Breast epithelium (tissue), 4 donors: ENCODE measurements around the gene TRPC4AP. TPM values are rescaled to one million over a fixed set of nuclear protein-coding genes. Genes with fewer than 3 reads are reported as not detected.
"Not testable (repeated sequence)": the region's sequence is repeated elsewhere in the genome, so short reads cannot be mapped to it uniquely, and the experiment has no call there.

Experiments
- DNase-seq, 2 donors: peaks; one replicate each; pipeline ENCODE4 v3.0.0-alpha.2; 2019; ENCODE audit warnings: low spot score in 2 of 2
- H3K27ac ChIP-seq, 2 donors: fragments of 200-600 bp; sonication (generic) in 1 of 2; one replicate each; pipeline ENCODE4 v1.5.1; 2016 to 2019; ENCODE audit warnings: mild to moderate bottlenecking in 1 of 2
- H3K27me3 ChIP-seq, 2 donors: fragments of 200-600 bp; sonication (generic) in 1 of 2; one replicate each; pipeline versions ENCODE4 v1.5.1 to v1.6.0; 2017 to 2019; ENCODE audit warnings: control low read depth in 1 of 2, mild to moderate bottlenecking in 1 of 2
- H3K36me3 ChIP-seq: fragments of 200-600 bp; one replicate; pipeline ENCODE4 v1.5.1; 2019
- H3K4me1 ChIP-seq, 2 donors: fragments of 200-600 bp; sonication (generic); one replicate each; pipeline ENCODE4 v1.5.1; 2016 to 2019; ENCODE audit warnings: control low read depth in 1 of 2
- H3K4me3 ChIP-seq, 3 donors: fragments of 200-600 bp; sonication (generic); 1 replicate in 2 of 3; 2 replicates in 1 of 3; pipeline ENCODE4 v1.5.1; 2016 to 2019; ENCODE audit warnings: mild to moderate bottlenecking in 3 of 3, moderate library complexity in 2 of 3
- H3K9me3 ChIP-seq, 2 donors: fragments of 200-600 bp; sonication (generic) in 1 of 2; one replicate each; pipeline ENCODE4 v1.5.1; 2016 to 2019; ENCODE audit warnings: control low read depth in 1 of 2
- POLR2A ChIP-seq: fragments of 450-650 bp; IDR thresholded peaks from one replicate; pipeline ENCODE4 v1.6.1; 2016; ENCODE audit warnings: antibody characterized with exemption, mild to moderate bottlenecking, moderate library complexity
- POLR2AphosphoS5 ChIP-seq, 3 donors: sonication (generic); formaldehyde crosslinking; IDR thresholded peaks; one replicate each; pipeline ENCODE4 v1.6.1; 2017; ENCODE audit warnings: antibody characterized with exemption in 3 of 3
- intact Hi-C: fragments of 100-400 bp; cut with DNase I; formaldehyde crosslinking; loops from one replicate; pipeline ENCODE4 v1.15.1; 2023; ENCODE audit warnings: low total_unique reads
- total RNA-seq, 3 donors: library from RNA; depleted of rRNA; stranded (reverse); fragments of >200 nt; gene quantifications; one replicate each; pipeline ENCODE4 v1.1.0, GENCODE V29; 2016
- TF ChIP-seq, protein P1 (sequence below), 3 donors: fragments of 450-650 bp; IDR thresholded peaks; one replicate each; pipeline ENCODE4 v1.5.1; 2016 to 2017; ENCODE audit warnings: antibody characterized with exemption in 3 of 3, mild to moderate bottlenecking in 3 of 3, moderate library complexity in 3 of 3

TRPC4AP gene
- total RNA-seq, 3 donors from 2014 or later, result 62.6 to 71.7 (median 69.5) TPM

DNA sequence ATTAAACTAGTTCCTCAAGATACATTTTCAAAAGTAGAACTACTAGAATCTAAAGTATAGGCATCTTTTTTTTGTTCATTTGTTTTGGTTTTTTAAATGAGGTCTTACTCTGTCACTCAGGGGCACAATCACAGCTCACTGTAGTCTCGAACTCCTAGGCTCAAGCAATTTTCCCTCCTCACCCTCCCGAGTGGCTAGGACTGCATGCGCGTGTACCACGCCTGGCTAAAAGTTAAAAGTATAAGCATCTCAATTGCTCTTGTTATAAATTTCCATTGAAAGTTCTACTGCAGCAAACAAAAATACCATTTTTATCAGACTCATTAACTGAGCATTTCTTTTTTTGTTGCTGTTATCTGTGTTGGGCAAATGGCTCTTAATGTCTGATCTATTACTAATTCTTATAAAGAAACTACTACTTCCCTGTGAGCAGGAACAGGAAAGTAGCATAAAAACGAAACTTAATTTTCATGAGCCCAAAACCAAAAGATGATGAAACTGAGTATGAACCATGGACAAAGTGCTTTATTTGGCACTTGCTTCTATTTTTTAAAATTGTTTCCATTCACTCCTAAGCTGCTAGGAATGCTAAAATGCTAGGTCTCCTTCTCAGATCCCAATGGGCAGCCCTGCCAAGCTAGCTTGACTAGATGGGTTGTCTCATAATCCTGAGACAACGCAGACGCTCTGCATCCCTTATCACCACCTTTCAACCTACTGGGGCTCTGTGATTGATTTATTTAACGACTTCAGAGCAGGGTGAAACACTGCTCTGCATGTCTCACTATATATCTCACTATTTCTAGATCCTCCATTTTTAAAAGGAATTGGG lies 36.9 kb downstream of the TRPC4AP start:
- TF ChIP-seq, protein P1, sequence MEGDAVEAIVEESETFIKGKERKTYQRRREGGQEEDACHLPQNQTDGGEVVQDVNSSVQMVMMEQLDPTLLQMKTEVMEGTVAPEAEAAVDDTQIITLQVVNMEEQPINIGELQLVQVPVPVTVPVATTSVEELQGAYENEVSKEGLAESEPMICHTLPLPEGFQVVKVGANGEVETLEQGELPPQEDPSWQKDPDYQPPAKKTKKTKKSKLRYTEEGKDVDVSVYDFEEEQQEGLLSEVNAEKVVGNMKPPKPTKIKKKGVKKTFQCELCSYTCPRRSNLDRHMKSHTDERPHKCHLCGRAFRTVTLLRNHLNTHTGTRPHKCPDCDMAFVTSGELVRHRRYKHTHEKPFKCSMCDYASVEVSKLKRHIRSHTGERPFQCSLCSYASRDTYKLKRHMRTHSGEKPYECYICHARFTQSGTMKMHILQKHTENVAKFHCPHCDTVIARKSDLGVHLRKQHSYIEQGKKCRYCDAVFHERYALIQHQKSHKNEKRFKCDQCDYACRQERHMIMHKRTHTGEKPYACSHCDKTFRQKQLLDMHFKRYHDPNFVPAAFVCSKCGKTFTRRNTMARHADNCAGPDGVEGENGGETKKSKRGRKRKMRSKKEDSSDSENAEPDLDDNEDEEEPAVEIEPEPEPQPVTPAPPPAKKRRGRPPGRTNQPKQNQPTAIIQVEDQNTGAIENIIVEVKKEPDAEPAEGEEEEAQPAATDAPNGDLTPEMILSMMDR (IDR thresholded peaks at IDR 0.05), result no peak
- TF ChIP-seq POLR2AphosphoS5 (IDR thresholded peaks at IDR 0.05) (no peak), POLR2A (no peak)
- H3K9me3 ChIP-seq, result no peaks in the 10 kb centered on the region
- H3K27ac ChIP-seq, result no peak overlapping the region
- intact Hi-C loops, result no loop called here
- no peaks in the 10 kb centered on the region for H3K4me1 ChIP-seq
- no peaks in the 10 kb centered on the region for H3K27me3 ChIP-seq
- no peak overlapping the region for H3K4me3 ChIP-seq
- no peaks in the 10 kb centered on the region for H3K36me3 ChIP-seq
- no peak for DNase-seq

DNA sequence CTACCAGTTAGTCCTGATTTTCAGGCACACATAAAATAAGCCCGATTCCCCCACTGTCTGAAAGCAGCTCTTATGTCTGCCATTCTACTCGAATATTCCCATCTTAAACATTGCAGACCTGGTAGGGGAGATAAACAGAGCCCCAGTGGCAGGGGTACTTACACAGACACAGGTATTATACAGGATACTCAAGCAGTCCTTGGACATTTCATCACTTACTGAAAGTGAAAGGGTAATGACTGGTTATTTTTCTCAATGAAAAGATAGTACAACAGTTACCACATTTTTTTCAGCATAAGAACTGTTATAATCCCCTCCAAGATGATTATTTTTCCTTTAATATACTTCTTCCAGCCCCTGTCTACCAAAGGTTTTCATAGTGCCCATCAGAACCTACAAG lies 37.8 kb downstream of the TRPC4AP start:
- H3K27me3 ChIP-seq, result no peaks in the 10 kb centered on the region
- H3K36me3 ChIP-seq, result no peaks in the 10 kb centered on the region
- no peaks in the 10 kb centered on the region for H3K4me1 ChIP-seq
- no peak for TF ChIP-seq POLR2AphosphoS5 (IDR thresholded peaks at IDR 0.05)
- TF ChIP-seq, protein P1 (IDR thresholded peaks at IDR 0.05), result no peak
- no peak for TF ChIP-seq POLR2A
- intact Hi-C loops, result no loop called here
- H3K9me3 ChIP-seq, result no peaks in the 10 kb centered on the region
- no peak for DNase-seq
- no peak overlapping the region for H3K27ac ChIP-seq
- H3K4me3 ChIP-seq, result no peak overlapping the region

DNA sequence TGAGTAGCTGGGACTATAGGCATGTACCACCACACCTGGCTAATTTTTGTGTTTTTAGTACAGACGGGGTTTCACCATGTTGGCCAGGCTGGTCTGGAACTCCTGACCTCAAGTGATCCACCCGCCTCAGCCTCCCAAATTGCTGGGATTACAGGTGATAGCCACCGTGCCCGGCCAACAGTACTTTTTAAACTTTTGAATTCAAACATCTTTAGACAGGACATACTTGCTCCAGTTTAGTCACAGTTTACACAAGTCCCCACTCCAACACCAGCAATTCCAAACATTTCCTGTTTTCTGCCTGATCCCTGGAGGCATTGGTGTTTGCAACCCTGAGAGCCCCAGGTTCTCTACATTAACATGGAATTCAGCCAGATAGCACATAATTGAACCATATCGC lies 40.0 kb downstream of the TRPC4AP start:
- intact Hi-C loops, H3K9me3 ChIP-seq, H3K27me3 ChIP-seq, DNase-seq, H3K4me1 ChIP-seq, H3K27ac ChIP-seq, H3K36me3 ChIP-seq, H3K4me3 ChIP-seq: not testable (repeated sequence)

DNA sequence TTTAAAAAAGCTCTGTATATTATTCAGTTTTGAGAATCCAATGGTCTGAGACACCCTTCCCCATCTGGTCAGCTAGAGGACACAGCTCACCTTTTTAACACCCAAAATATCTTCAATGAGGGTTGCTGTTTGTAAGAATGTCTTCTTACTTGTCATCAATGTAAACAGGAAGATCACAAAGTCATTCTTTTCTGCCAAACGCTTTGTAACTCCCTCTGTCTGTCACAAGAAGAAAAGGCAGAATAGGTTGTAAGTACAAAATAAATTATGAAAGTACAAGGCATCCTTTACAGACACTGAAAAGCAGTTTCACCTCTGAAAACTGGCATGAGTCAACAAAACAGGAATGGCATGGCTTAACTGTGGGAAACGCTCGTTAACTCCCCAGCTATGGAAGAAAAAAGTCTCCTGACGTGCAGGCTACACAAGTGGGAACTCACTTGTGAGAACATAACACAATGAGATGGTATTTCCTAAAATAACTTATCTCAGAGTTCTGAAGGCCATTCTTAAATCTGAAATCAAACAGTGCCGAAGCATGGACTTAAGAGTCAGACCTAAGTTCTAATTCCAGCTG lies 42.7 kb downstream of the TRPC4AP start:
- no peak overlapping the region for H3K27ac ChIP-seq
- TF ChIP-seq POLR2AphosphoS5 (IDR thresholded peaks at IDR 0.05), result no peak
- H3K27me3 ChIP-seq, result no peaks in the 10 kb centered on the region
- intact Hi-C loops, result no loop called here
- no peak overlapping the region for H3K4me3 ChIP-seq
- no peaks in the 10 kb centered on the region for H3K4me1 ChIP-seq
- DNase-seq, result no peak
- peaks cover 4% of the 10 kb centered on the region for H3K36me3 ChIP-seq
- H3K9me3 ChIP-seq, result no peaks in the 10 kb centered on the region

DNA sequence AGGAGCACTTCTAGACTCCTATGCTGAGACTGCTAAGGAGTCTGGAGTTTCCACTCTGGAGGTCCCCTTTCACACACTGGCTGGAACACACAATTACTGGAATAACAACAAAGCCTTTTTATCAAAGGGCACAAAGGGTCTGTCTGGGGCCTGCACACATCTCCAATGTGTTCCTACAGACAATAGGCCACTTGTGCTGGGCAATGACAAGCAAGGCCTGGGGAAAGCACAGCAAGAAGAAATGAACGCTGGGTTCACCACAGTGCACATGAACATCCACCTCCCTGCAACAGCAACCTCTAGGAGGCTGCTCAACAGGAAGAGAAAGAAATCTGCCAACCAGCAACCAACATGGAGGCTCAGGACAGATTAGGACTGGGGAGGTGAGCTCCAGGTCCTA lies 43.9 kb downstream of the TRPC4AP start:
- Histone ChIP-seq H3K36me3 (peaks cover 4% of the 10 kb centered on the region), H3K9me3 (no peaks in the 10 kb centered on the region), H3K27me3 (no peaks in the 10 kb centered on the region), H3K4me3 (no peak overlapping the region), H3K27ac (no peak overlapping the region), H3K4me1 (no peaks in the 10 kb centered on the region)
- intact Hi-C loops, result no loop called here
- no peak for TF ChIP-seq POLR2A
- no peak for TF ChIP-seq POLR2AphosphoS5 (IDR thresholded peaks at IDR 0.05)
- TF ChIP-seq, protein P1 (IDR thresholded peaks at IDR 0.05), result no peak
- no peak for DNase-seq

DNA sequence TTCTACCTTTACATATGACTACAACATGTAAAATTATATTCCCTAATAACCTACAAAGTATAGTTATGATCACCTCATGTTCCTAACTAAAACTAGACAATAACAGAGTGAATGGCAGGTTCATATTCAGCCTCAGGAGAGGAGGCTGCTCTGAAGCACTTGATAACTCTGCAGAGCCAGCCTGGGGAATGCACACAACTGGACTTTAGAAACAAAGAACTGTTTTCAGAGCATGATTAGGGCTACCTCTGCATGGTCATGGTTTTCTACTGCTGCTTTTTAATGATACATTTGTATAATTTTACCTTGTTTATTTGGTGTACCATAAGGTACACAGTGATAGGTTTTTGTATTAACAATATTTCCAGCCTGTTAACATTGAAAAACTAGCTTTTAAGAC lies 50.3 kb downstream of the TRPC4AP start:
- no peak overlapping the region for H3K27ac ChIP-seq
- intact Hi-C loops, result no loop called here
- TF ChIP-seq, protein P1 (IDR thresholded peaks at IDR 0.05), result no peak
- no peak for TF ChIP-seq POLR2AphosphoS5 (IDR thresholded peaks at IDR 0.05)
- TF ChIP-seq POLR2A, result no peak
- H3K4me3 ChIP-seq, result no peak overlapping the region
- DNase-seq, result no peak
- H3K4me1 ChIP-seq, result no peaks in the 10 kb centered on the region
- no peaks in the 10 kb centered on the region for H3K27me3 ChIP-seq
- H3K36me3 ChIP-seq, result peaks cover 2% of the 10 kb centered on the region
- H3K9me3 ChIP-seq, result no peaks in the 10 kb centered on the region
